Ascending aorta (tissue), 2 donors: ENCODE data around the gene BCOR. TPM values are rescaled to one million over a fixed set of nuclear protein-coding genes. Genes with fewer than 3 reads are reported as not detected.

Experiments
- DNase-seq, 2 donors: peaks; one replicate each; pipeline ENCODE4 v3.0.0-alpha.2; 2019; ENCODE audit warnings: low spot score in 2 of 2
- H3K27ac ChIP-seq, 2 donors: fragments of 200-600 bp; sonication (generic); one replicate each; pipeline ENCODE4 v1.5.1; 2016 to 2017; ENCODE audit warnings: mild to moderate bottlenecking in 1 of 2
- H3K27me3 ChIP-seq: fragments of 200-600 bp; sonication (generic); one replicate; pipeline ENCODE4 v1.5.1; 2017
- H3K36me3 ChIP-seq, 2 donors: fragments of 200-600 bp; sonication (generic); one replicate each; pipeline ENCODE4 v1.5.1; 2016
- H3K4me1 ChIP-seq, 2 donors: fragments of 200-600 bp; sonication (generic); one replicate each; pipeline ENCODE4 v1.5.1; 2016 to 2017; ENCODE audit warnings: mild to moderate bottlenecking in 1 of 2
- H3K4me3 ChIP-seq, 2 donors: fragments of 200-600 bp; sonication (generic); one replicate each; pipeline ENCODE4 v1.5.1; 2016 to 2017; ENCODE audit warnings: mild to moderate bottlenecking in 1 of 2
- H3K9me3 ChIP-seq, 2 donors: fragments of 200-600 bp; sonication (generic); one replicate each; pipeline ENCODE4 v1.5.1; 2016
- CTCF ChIP-seq, 3 experiments: fragments of 200-600 bp in 2 of 3; fragments of 450-650 bp in 1 of 3; sonication (generic) in 2 of 3; IDR thresholded peaks; one replicate each; pipeline ENCODE4 v1.5.1; 2016 to 2019; ENCODE audit warnings: antibody characterized with exemption in 3 of 3, mild to moderate bottlenecking in 1 of 3, moderate library complexity in 1 of 3
- intact Hi-C: fragments of 100-400 bp; cut with DNase I; formaldehyde crosslinking; loops from one replicate; pipeline ENCODE4 v1.15.1; 2023
- total RNA-seq: library from RNA; depleted of rRNA; stranded (reverse); fragments of >200 nt; gene quantifications from one replicate; pipeline ENCODE4 v1.1.0, GENCODE V29; 2016

The BCOR gene
- total RNA-seq, 1 donor from 2014 or later, result 26.7 TPM

GRCh38 chrX:40095583-40096394 is 2.0 kb downstream of the BCOR start:
- H3K36me3 ChIP-seq, result no peaks in the 10 kb centered on the region
- no peak for TF ChIP-seq CTCF (IDR thresholded peaks at IDR 0.05)
- intact Hi-C loops, result loop anchor here (2.0 to 10.0 kb wide), 5 partner anchors 37 to 1291 kb away; partner anchors contain the start of gene MID1IP1
- no peaks in the 10 kb centered on the region for H3K9me3 ChIP-seq
- H3K27ac ChIP-seq, result peak overlapping the region; percentile 87 to 92
- no peaks in the 10 kb centered on the region for H3K27me3 ChIP-seq
- peak overlapping the region; percentile 74 to 92 for H3K4me3 ChIP-seq
- peaks cover 0 to 13% of the 10 kb centered on the region in 2 donors for H3K4me1 ChIP-seq
- no peak for DNase-seq

GRCh38 chrX:40094900-40095582 is 2.7 kb downstream of the BCOR start:
- TF ChIP-seq CTCF (IDR thresholded peaks at IDR 0.05), result no peak
- H3K4me1 ChIP-seq, result peaks cover 0 to 6% of the 10 kb centered on the region in 2 donors
- intact Hi-C loops, result loop anchor here (5.0 to 10.0 kb wide), 4 partner anchors 37 to 1290 kb away; partner anchors contain the start of gene MID1IP1
- no peaks in the 10 kb centered on the region for H3K9me3 ChIP-seq
- no peak for DNase-seq
- no peaks in the 10 kb centered on the region for H3K27me3 ChIP-seq
- H3K27ac ChIP-seq, result peak overlapping the region; percentile 87 to 92
- no peaks in the 10 kb centered on the region for H3K36me3 ChIP-seq
- H3K4me3 ChIP-seq, result peak overlapping the region; percentile 74 to 92

- no peaks in the 10 kb centered on the region for H3K36me3 ChIP-seq
- H3K27ac ChIP-seq, result peak overlapping the region; percentile 67 to 92
- no peak for TF ChIP-seq CTCF (IDR thresholded peaks at IDR 0.05)
- H3K9me3 ChIP-seq, result no peaks in the 10 kb centered on the region
- DNase-seq, result no peak
- intact Hi-C loops, result loop anchor here (10.0 kb wide), 1 partner anchor 1289 kb away; the partner anchor contains the start of gene MID1IP1
- H3K4me1 ChIP-seq, result peaks cover 0 to 2% of the 10 kb centered on the region in 2 donors
- peak overlapping the region; percentile 74 to 92 for H3K4me3 ChIP-seq
- no peaks in the 10 kb centered on the region for H3K27me3 ChIP-seq
Measured at GRCh38 chrX:40094041-40094899, 3.5 kb downstream of the BCOR start.

GRCh38 chrX:40093586-40093985 is 4.2 kb downstream of the BCOR start:
- Histone ChIP-seq H3K27ac (no peak overlapping the region), H3K9me3 (no peaks in the 10 kb centered on the region), H3K4me1 (peaks cover 0 to 2% of the 10 kb centered on the region in 2 donors), H3K4me3 (peak overlapping the region; percentile 74 to 92), H3K36me3 (no peaks in the 10 kb centered on the region), H3K27me3 (no peaks in the 10 kb centered on the region)
- intact Hi-C loops, result loop anchor here (10.0 kb wide), 1 partner anchor 1289 kb away; the partner anchor contains the start of gene MID1IP1
- DNase-seq, result no peak
- TF ChIP-seq CTCF (IDR thresholded peaks at IDR 0.05), result no peak

GRCh38 chrX:40092808-40093435 is 4.8 kb downstream of the BCOR start:
- no peak overlapping the region for H3K27ac ChIP-seq
- no peaks in the 10 kb centered on the region for H3K9me3 ChIP-seq
- H3K27me3 ChIP-seq, result no peaks in the 10 kb centered on the region
- H3K4me3 ChIP-seq, result no peak overlapping the region
- TF ChIP-seq CTCF (IDR thresholded peaks at IDR 0.05), result no peak
- no peak for DNase-seq
- peaks cover 0 to 2% of the 10 kb centered on the region in 2 donors for H3K4me1 ChIP-seq
- H3K36me3 ChIP-seq, result no peaks in the 10 kb centered on the region
- intact Hi-C loops, result loop anchor here (10.0 kb wide), 1 partner anchor 1288 kb away; the partner anchor contains the start of gene MID1IP1
